ENCODE data around the gene FRMD4A. TPM values are rescaled to one million over a fixed set of nuclear protein-coding genes. Genes with fewer than 3 reads are reported as not detected.
"Not testable (repeated sequence)": the region's sequence is repeated elsewhere in the genome, so short reads cannot be mapped to it uniquely, and the experiment has no call there.

Gene FRMD4A
- total RNA-seq, 1 experiment from 2014 or later = 51.1 TPM

GRCh38 chr10:14151571-14151970 is 179.2 kb downstream of the FRMD4A start:
- DNase-seq (ENCODE audit: low read depth) = no peak

- no peak for DNase-seq (ENCODE audit: low read depth)
Observed at GRCh38 chr10:14150526-14150925, 180.2 kb downstream of the FRMD4A start.

- DNase-seq (ENCODE audit: low read depth) = peak; percentile 58
Observed at GRCh38 chr10:14146501-14146900, 184.2 kb downstream of the FRMD4A start.

GRCh38 chr10:14146025-14146424 is 184.7 kb downstream of the FRMD4A start:
- peak; percentile 85 for DNase-seq (ENCODE audit: low read depth)

- no peak for DNase-seq (ENCODE audit: low read depth)
Observed at GRCh38 chr10:14144451-14144850, 186.3 kb downstream of the FRMD4A start.

GRCh38 chr10:14142606-14143250 is 188.0 kb downstream of the FRMD4A start:
- peak; percentile 19 for DNase-seq (ENCODE audit: low read depth)

GRCh38 chr10:14141283-14141682 is 189.4 kb downstream of the FRMD4A start:
- DNase-seq (ENCODE audit: low read depth) = no peak

- DNase-seq (ENCODE audit: low read depth) = no peak
Observed at GRCh38 chr10:14137391-14137790, 193.3 kb downstream of the FRMD4A start.

- DNase-seq (ENCODE audit: low read depth) = not testable (repeated sequence)
Observed at GRCh38 chr10:14135196-14135595, 195.5 kb downstream of the FRMD4A start.

GRCh38 chr10:14134275-14134674 is 196.4 kb downstream of the FRMD4A start:
- no peak for DNase-seq (ENCODE audit: low read depth)

- DNase-seq (ENCODE audit: low read depth) = peak; percentile 77
Observed at GRCh38 chr10:14131261-14131960, 199.3 kb downstream of the FRMD4A start.

- no peak for DNase-seq (ENCODE audit: low read depth)
Observed at GRCh38 chr10:14129770-14130169, 201.0 kb downstream of the FRMD4A start.

GRCh38 chr10:14128519-14128918 is 202.2 kb downstream of the FRMD4A start:
- DNase-seq (ENCODE audit: low read depth) = no peak

- DNase-seq (ENCODE audit: low read depth) = peak; percentile 51
Observed at GRCh38 chr10:14126697-14127440, 203.9 kb downstream of the FRMD4A start.

GRCh38 chr10:14125564-14125963 is 205.2 kb downstream of the FRMD4A start:
- DNase-seq (ENCODE audit: low read depth) = no peak

- no peak for DNase-seq (ENCODE audit: low read depth)
Observed at GRCh38 chr10:14124941-14125340, 205.8 kb downstream of the FRMD4A start.

GRCh38 chr10:14123139-14123538 is 207.6 kb downstream of the FRMD4A start:
- DNase-seq (ENCODE audit: low read depth) = no peak

GRCh38 chr10:14120812-14121211 is 209.9 kb downstream of the FRMD4A start:
- DNase-seq (ENCODE audit: low read depth) = no peak

GRCh38 chr10:14118953-14119352 is 211.8 kb downstream of the FRMD4A start:
- DNase-seq (ENCODE audit: low read depth) = no peak

GRCh38 chr10:14116837-14117236 is 213.9 kb downstream of the FRMD4A start:
- DNase-seq (ENCODE audit: low read depth) = no peak

- no peak for DNase-seq (ENCODE audit: low read depth)
Observed at GRCh38 chr10:14116021-14116420, 214.7 kb downstream of the FRMD4A start.

GRCh38 chr10:14114791-14115190 is 215.9 kb downstream of the FRMD4A start:
- DNase-seq (ENCODE audit: low read depth) = no peak

GRCh38 chr10:14112056-14112455 is 218.7 kb downstream of the FRMD4A start:
- no peak for DNase-seq (ENCODE audit: low read depth)
